BLaER1 (cell line): ENCODE measurements around the gene ZBTB43.
A peak's percentile ranks its signal among the peaks of the same experiment; 100 is the strongest.
"Not testable (repeated sequence)": the region's sequence is repeated elsewhere in the genome, so short reads cannot be mapped to it uniquely, and the experiment has no call there.

Source experiments
- H3K27ac ChIP-seq: shearing (Covaris generic); formaldehyde crosslinking; 2 replicates; pipeline ENCODE4 v1.8.1; 2022
- H3K27me3 ChIP-seq: shearing (Covaris generic); formaldehyde crosslinking; 2 replicates; pipeline ENCODE4 v1.8.1; 2022
- H3K36me3 ChIP-seq: shearing (Covaris generic); formaldehyde crosslinking; 2 replicates; pipeline ENCODE4 v1.8.1; 2022
- H3K4me1 ChIP-seq: shearing (Covaris generic); formaldehyde crosslinking; 2 replicates; pipeline ENCODE4 v1.8.1; 2022
- H3K4me2 ChIP-seq: shearing (Covaris generic); formaldehyde crosslinking; 2 replicates; pipeline ENCODE4 v1.8.1; 2022
- H3K4me3 ChIP-seq: shearing (Covaris generic); formaldehyde crosslinking; 2 replicates; pipeline ENCODE4 v1.8.1; 2022
- H3K9ac ChIP-seq: shearing (Covaris generic); formaldehyde crosslinking; 2 replicates; pipeline ENCODE4 v1.8.1; 2022
- H3K9me3 ChIP-seq: shearing (Covaris generic); formaldehyde crosslinking; 2 replicates; pipeline ENCODE4 v1.8.1; 2022
- H4K20me1 ChIP-seq: shearing (Covaris generic); formaldehyde crosslinking; 2 replicates; pipeline ENCODE4 v1.8.1; 2022
- Cebpa-rat ChIP-seq: shearing (Covaris generic); IDR thresholded peaks from 2 replicates; pipeline ENCODE4 v1.8.1; 2022

Gene ZBTB43

GRCh38 chr9:126804198-126804695 lies 593 bp upstream of the ZBTB43 start:
- Histone ChIP-seq H3K27ac (peak overlapping the region; percentile 77), H3K9me3 (no peaks in the 10 kb centered on the region), H3K4me1 (peaks cover 48% of the 10 kb centered on the region), H3K36me3 (peaks cover 3% of the 10 kb centered on the region; the same call in 1 of the 2 replicates), H4K20me1 (peaks cover 38% of the 10 kb centered on the region), H3K27me3 (no peaks in the 10 kb centered on the region), H3K4me3 (peak overlapping the region; percentile 82), H3K4me2 (peak overlapping the region; percentile 95), H3K9ac (no peak overlapping the region)
- TF ChIP-seq Cebpa-rat = no peak

- Histone ChIP-seq H3K27me3 (no peaks in the 10 kb centered on the region), H3K9me3 (no peaks in the 10 kb centered on the region), H3K4me1 (peaks cover 48% of the 10 kb centered on the region), H3K9ac (peak overlapping the region; percentile 83), H3K36me3 (peaks cover 18% of the 10 kb centered on the region), H3K4me3 (peak overlapping the region; percentile 82), H3K27ac (peak overlapping the region; percentile 77), H4K20me1 (peaks cover 43% of the 10 kb centered on the region), H3K4me2 (peak overlapping the region; percentile 95)
- no peak for TF ChIP-seq Cebpa-rat
These were observed 868 bp downstream of the ZBTB43 start for GRCh38 chr9:126805554-126806262.

GRCh38 chr9:126806336-126806735 lies 1.5 kb downstream of the ZBTB43 start:
- peak; percentile 14; the same call in 1 of the 2 replicates for TF ChIP-seq Cebpa-rat
- Histone ChIP-seq H3K4me1 (peaks cover 48% of the 10 kb centered on the region), H3K4me3 (peak overlapping the region; percentile 82), H3K27ac (0 out of 2 replicates have a peak overlapping the region, but pooled peaks have one; percentile 77), H3K27me3 (no peaks in the 10 kb centered on the region), H3K9ac (peak overlapping the region; percentile 83), H3K4me2 (peak overlapping the region; percentile 95), H4K20me1 (peaks cover 43% of the 10 kb centered on the region), H3K9me3 (no peaks in the 10 kb centered on the region), H3K36me3 (peaks cover 23% of the 10 kb centered on the region)

- no peak for TF ChIP-seq Cebpa-rat
- H4K20me1 ChIP-seq = peaks cover 63% of the 10 kb centered on the region
- H3K36me3 ChIP-seq = peaks cover 49% of the 10 kb centered on the region
- no peak overlapping the region for H3K4me3 ChIP-seq
- peaks cover 25% of the 10 kb centered on the region for H3K4me1 ChIP-seq
- H3K27me3 ChIP-seq = no peaks in the 10 kb centered on the region
- no peak overlapping the region for H3K9ac ChIP-seq
- H3K9me3 ChIP-seq = no peaks in the 10 kb centered on the region
- no peak overlapping the region for H3K4me2 ChIP-seq
- H3K27ac ChIP-seq = no peak overlapping the region
These were observed 4.2 kb downstream of the ZBTB43 start for GRCh38 chr9:126809068-126809467.

GRCh38 chr9:126810221-126810620 lies 5.4 kb downstream of the ZBTB43 start:
- peaks cover 55% of the 10 kb centered on the region for H3K36me3 ChIP-seq
- not testable (repeated sequence) for H3K4me3 ChIP-seq, H3K9me3 ChIP-seq, H3K27me3 ChIP-seq, H3K27ac ChIP-seq, H3K9ac ChIP-seq, H3K4me2 ChIP-seq
- H3K4me1 ChIP-seq = peaks cover 23% of the 10 kb centered on the region
- H4K20me1 ChIP-seq = peaks cover 62% of the 10 kb centered on the region

GRCh38 chr9:126813072-126813471 lies 8.2 kb downstream of the ZBTB43 start:
- no peak overlapping the region for H3K4me2 ChIP-seq
- no peaks in the 10 kb centered on the region for H3K4me1 ChIP-seq
- no peak overlapping the region for H3K27ac ChIP-seq
- no peak overlapping the region for H3K9ac ChIP-seq
- H4K20me1 ChIP-seq = peaks cover 41% of the 10 kb centered on the region
- H3K36me3 ChIP-seq = peaks cover 80% of the 10 kb centered on the region
- H3K9me3 ChIP-seq = peaks cover 23% of the 10 kb centered on the region
- TF ChIP-seq Cebpa-rat = no peak
- H3K4me3 ChIP-seq = no peak overlapping the region
- H3K27me3 ChIP-seq = no peaks in the 10 kb centered on the region

GRCh38 chr9:126814091-126814490 lies 9.3 kb downstream of the ZBTB43 start:
- Histone ChIP-seq H3K27ac (no peak overlapping the region), H3K4me3 (no peak overlapping the region), H3K4me2 (no peak overlapping the region), H3K4me1 (no peaks in the 10 kb centered on the region), H3K27me3 (no peaks in the 10 kb centered on the region), H3K9ac (no peak overlapping the region), H4K20me1 (peaks cover 32% of the 10 kb centered on the region), H3K36me3 (peaks cover 89% of the 10 kb centered on the region), H3K9me3 (peaks cover 33% of the 10 kb centered on the region)
- no peak for TF ChIP-seq Cebpa-rat

- peaks cover 79% of the 10 kb centered on the region for H3K36me3 ChIP-seq
- peaks cover 12% of the 10 kb centered on the region; the same call in 1 of the 2 replicates for H4K20me1 ChIP-seq
- H3K9me3 ChIP-seq = peaks cover 55% of the 10 kb centered on the region
These were observed 12.8 kb downstream of the ZBTB43 start for GRCh38 chr9:126817615-126818014.

GRCh38 chr9:126818482-126818881 lies 13.6 kb downstream of the ZBTB43 start:
- Histone ChIP-seq H3K4me3 (no peak overlapping the region), H3K4me2 (no peak overlapping the region), H3K9me3 (peaks cover 55% of the 10 kb centered on the region), H3K27me3 (no peaks in the 10 kb centered on the region), H4K20me1 (0 out of 2 replicates have a peak, but pooled peaks cover 5% of the 10 kb centered on the region), H3K4me1 (peaks cover 20% of the 10 kb centered on the region), H3K9ac (no peak overlapping the region), H3K27ac (no peak overlapping the region), H3K36me3 (peaks cover 70% of the 10 kb centered on the region)
- TF ChIP-seq Cebpa-rat = no peak

More at GRCh38 chr9:126817615-126818014, 12.8 kb downstream of the ZBTB43 start:
- H3K9ac ChIP-seq, H3K27ac ChIP-seq, H3K27me3 ChIP-seq, H3K4me2 ChIP-seq, H3K4me3 ChIP-seq: not testable (repeated sequence)
- peaks cover 16% of the 10 kb centered on the region for H3K4me1 ChIP-seq

GRCh38 chr9:126819482-126819881 lies 14.6 kb downstream of the ZBTB43 start:
- H3K4me3 ChIP-seq = peak overlapping the region; percentile 39
- no peak overlapping the region for H3K4me2 ChIP-seq
- peaks cover 52% of the 10 kb centered on the region for H3K9me3 ChIP-seq
- peaks cover 13% of the 10 kb centered on the region; the same call in 1 of the 2 replicates for H4K20me1 ChIP-seq
- no peaks in the 10 kb centered on the region for H3K27me3 ChIP-seq
- no peak overlapping the region for H3K27ac ChIP-seq
- H3K4me1 ChIP-seq = peaks cover 20% of the 10 kb centered on the region
- TF ChIP-seq Cebpa-rat = no peak
- H3K9ac ChIP-seq = no peak overlapping the region
- peaks cover 70% of the 10 kb centered on the region for H3K36me3 ChIP-seq
